NCI-H1930 (cell line): Measurements from ENCODE around the gene PLEKHA8.

Source experiments
- DNase-seq, 2 experiments: peaks; one replicate each; lab custom pipeline; 2025; lab: John Stamatoyannopoulos, UW

The PLEKHA8 gene

GRCh38 chr7:30112103-30112713 lies 84.0 kb downstream of the PLEKHA8 start:
- no peak for DNase-seq

- no peak for DNase-seq
Observed at GRCh38 chr7:30113144-30113543, 84.9 kb downstream of the PLEKHA8 start.

GRCh38 chr7:30114536-30115238 lies 86.5 kb downstream of the PLEKHA8 start:
- no peak for DNase-seq

GRCh38 chr7:30115709-30116297 lies 87.6 kb downstream of the PLEKHA8 start:
- DNase-seq: no peak

- no peak for DNase-seq
Observed at GRCh38 chr7:30116771-30117170, 88.6 kb downstream of the PLEKHA8 start.

GRCh38 chr7:30117896-30118295 lies 89.7 kb downstream of the PLEKHA8 start:
- no peak for DNase-seq

- DNase-seq: no peak
Observed at GRCh38 chr7:30119890-30120577, 91.8 kb downstream of the PLEKHA8 start.

GRCh38 chr7:30133736-30134610 lies 105.8 kb downstream of the PLEKHA8 start:
- DNase-seq: no peak

- DNase-seq: peak; percentile 83 to 90
Observed at GRCh38 chr7:30134611-30135300, 106.5 kb downstream of the PLEKHA8 start, which contains the start of gene MTURN. TSS of gene MTURN (plus strand) at chr7:30134986. CDS start at chr7:30135137, 151 bp downstream.

GRCh38 chr7:30135301-30136116 lies 107.3 kb downstream of the PLEKHA8 start:
- peak in 1 of 2 experiments; percentile 21 for DNase-seq

- DNase-seq: no peak
Observed at GRCh38 chr7:30136117-30136731, 108.0 kb downstream of the PLEKHA8 start.

GRCh38 chr7:30136743-30137485 lies 108.7 kb downstream of the PLEKHA8 start:
- no peak for DNase-seq

GRCh38 chr7:30139836-30140384 lies 111.7 kb downstream of the PLEKHA8 start:
- no peak for DNase-seq

GRCh38 chr7:30140456-30140855 lies 112.2 kb downstream of the PLEKHA8 start:
- DNase-seq: no peak

GRCh38 chr7:30142710-30143109 lies 114.5 kb downstream of the PLEKHA8 start:
- DNase-seq: peak in 1 of 2 experiments; percentile 28

GRCh38 chr7:30143748-30144251 lies 115.6 kb downstream of the PLEKHA8 start:
- DNase-seq: peak; percentile 75 to 77

- no peak for DNase-seq
Observed at GRCh38 chr7:30144657-30145306, 116.6 kb downstream of the PLEKHA8 start.

- DNase-seq: no peak
Observed at GRCh38 chr7:30145426-30145970, 117.3 kb downstream of the PLEKHA8 start.
